Measurements from ENCODE around the gene OTOP2.

DNA sequence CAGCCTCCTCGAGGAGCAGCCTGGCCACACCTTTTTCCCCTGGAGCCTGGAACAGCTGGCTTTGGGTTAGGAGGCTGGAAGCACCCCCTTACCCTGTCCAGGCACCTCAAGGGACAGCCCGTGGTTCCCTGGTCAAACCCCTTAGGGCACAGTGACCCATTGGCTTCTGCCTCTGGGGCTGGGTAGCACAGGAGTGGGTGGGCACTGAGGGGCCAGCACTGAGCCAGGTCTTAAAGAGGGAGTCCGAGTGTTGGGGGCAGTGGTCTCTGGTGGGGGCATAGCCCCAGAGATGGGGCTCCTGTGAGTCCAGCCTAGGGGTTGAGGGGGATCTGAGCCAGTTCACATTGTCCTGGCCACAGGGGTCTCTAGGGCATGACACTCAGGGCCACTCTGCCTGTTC, 27.0 kb downstream of the OTOP2 start:
- no peak for TF ChIP-seq POLR2A (IDR thresholded peaks at IDR 0.05)
- no peak for TF ChIP-seq CTCF (IDR thresholded peaks at IDR 0.05)
